CD14-positive monocyte (primary cell): ENCODE results near the gene CCNI2. TPM values are rescaled to one million over a fixed set of nuclear protein-coding genes. Genes with fewer than 3 reads are reported as not detected.

ENCODE experiments used
- DNase-seq, 3 donors: peaks; one replicate each; pipeline ENCODE4 v3.0.0-alpha.2; 2011 to 2022
- H2AFZ ChIP-seq: 2 replicates; pipeline ENCODE4 v1.6.0; 2012; ENCODE audit warnings: mild to moderate bottlenecking, low read depth, low read length, inconsistent platforms; ENCODE audit not compliant: insufficient read depth, poor library complexity, severe bottlenecking
- H3K27ac ChIP-seq, 2 donors: 1 replicate in 1 of 2; 2 replicates in 1 of 2; pipeline ENCODE4 v1.5.1; 2012 to 2013; ENCODE audit warnings: low read length in 2 of 2, control low read depth in 1 of 2, inconsistent platforms in 1 of 2, low read depth in 1 of 2, mild to moderate bottlenecking in 1 of 2
- H3K27me3 ChIP-seq, 2 donors: one replicate each; pipeline versions ENCODE4 v1.6.0 to v1.6.1; 2011 to 2013; ENCODE audit warnings: low read length in 2 of 2; ENCODE audit not compliant: control insufficient read depth in 2 of 2, insufficient read depth in 2 of 2
- H3K36me3 ChIP-seq, 2 donors: replicated peaks in 1 of 2; 1 replicate in 1 of 2; 2 replicates in 1 of 2; pipeline versions ENCODE4 v1.5.1 to v1.6.1; 2012 to 2013; ENCODE audit warnings: low read length in 2 of 2, control low read depth in 1 of 2, inconsistent platforms in 1 of 2, mild to moderate bottlenecking in 1 of 2; ENCODE audit not compliant: insufficient read depth in 2 of 2, control insufficient read depth in 1 of 2
- H3K4me1 ChIP-seq, 2 donors: 1 replicate in 1 of 2; 2 replicates in 1 of 2; pipeline versions ENCODE4 v1.5.1 to v1.6.1; 2012 to 2013; ENCODE audit warnings: low read length in 2 of 2, control low read depth in 1 of 2, inconsistent platforms in 1 of 2, mild to moderate bottlenecking in 1 of 2, moderate library complexity in 1 of 2; ENCODE audit not compliant: insufficient read depth in 2 of 2, control insufficient read depth in 1 of 2
- H3K4me2 ChIP-seq: replicated peaks from 2 replicates; pipeline ENCODE3; 2012; ENCODE audit warnings: low read length, moderate library complexity, mild to moderate bottlenecking; ENCODE audit not compliant: poor library complexity, severe bottlenecking; ENCODE audit errors: extremely low read depth
- H3K4me3 ChIP-seq, 3 experiments: fragments of 200-600 bp in 1 of 3; sonication (generic) in 1 of 3; replicated peaks in 1 of 3; 1 replicate in 2 of 3; 2 replicates in 1 of 3; pipeline ENCODE4 v1.5.1; 2011 to 2013; ENCODE audit warnings: low read length in 3 of 3, mild to moderate bottlenecking in 3 of 3, control low read depth in 2 of 3, low read depth in 2 of 3, inconsistent platforms in 1 of 3, moderate library complexity in 1 of 3
- H3K79me2 ChIP-seq: 2 replicates; pipeline ENCODE4 v1.6.0; 2012; ENCODE audit warnings: mild to moderate bottlenecking, control low read depth, inconsistent platforms, low read length, moderate library complexity; ENCODE audit not compliant: insufficient read depth
- H3K9ac ChIP-seq: 2 replicates; pipeline ENCODE4 v1.6.0; 2017; ENCODE audit warnings: low read length, mild to moderate bottlenecking; ENCODE audit not compliant: insufficient read depth, poor library complexity, severe bottlenecking
- H3K9me3 ChIP-seq, 2 donors: replicated peaks in 1 of 2; 1 replicate in 1 of 2; 2 replicates in 1 of 2; pipeline versions ENCODE4 v1.5.1 to v1.6.1; 2012 to 2013; ENCODE audit warnings: low read length in 2 of 2, control low read depth in 1 of 2; ENCODE audit not compliant: control insufficient read depth in 1 of 2, insufficient read depth in 1 of 2
- H4K20me1 ChIP-seq: 2 replicates; pipeline ENCODE4 v1.6.0; 2012; ENCODE audit warnings: mild to moderate bottlenecking, low read length, control low read depth, moderate library complexity; ENCODE audit not compliant: insufficient read depth
- H3K27ac Mint-ChIP-seq, 7 donors: one replicate each; pipeline ENCODE4 v1.8.0; 2020; ENCODE audit warnings: mild to moderate bottlenecking in 7 of 7, mixed read lengths in 7 of 7, moderate library complexity in 6 of 7, inconsistent platforms in 2 of 7
- H3K27me3 Mint-ChIP-seq, 3 donors: one replicate each; pipeline ENCODE4 v1.8.0; 2021 to 2022; ENCODE audit warnings: low read depth in 3 of 3, mild to moderate bottlenecking in 3 of 3, mixed read lengths in 3 of 3, moderate library complexity in 3 of 3, inconsistent platforms in 1 of 3
- H3K36me3 Mint-ChIP-seq, 2 donors: one replicate each; pipeline ENCODE4 v1.8.0; 2020; ENCODE audit warnings: mixed read lengths in 2 of 2, inconsistent platforms in 1 of 2, mild to moderate bottlenecking in 1 of 2
- H3K4me1 Mint-ChIP-seq: one replicate; pipeline ENCODE4 v1.8.0; 2020; ENCODE audit warnings: mild to moderate bottlenecking, mixed read lengths
- H3K4me3 Mint-ChIP-seq, 2 donors: one replicate each; pipeline ENCODE4 v1.8.0; 2020; ENCODE audit warnings: mild to moderate bottlenecking in 2 of 2, mixed read lengths in 2 of 2, moderate library complexity in 1 of 2
- H3K9me3 Mint-ChIP-seq, 7 donors: one replicate each; pipeline ENCODE4 v1.8.0; 2020 to 2022; ENCODE audit warnings: mixed read lengths in 7 of 7, mild to moderate bottlenecking in 6 of 7, moderate library complexity in 6 of 7, inconsistent platforms in 2 of 7
- CTCF ChIP-seq: fragments of 200-600 bp; IDR thresholded peaks from one replicate; pipeline ENCODE4 v1.8.0; 2022; ENCODE audit warnings: antibody characterized with exemption, mild to moderate bottlenecking
- WGBS: methylation state at CpG from one replicate; pipeline ENCODE4 v1.1.5; 2013; ENCODE audit warnings: missing lambda C conversion rate; ENCODE audit not compliant: insufficient coverage; 5-methylcytosine and 5-hydroxymethylcytosine counted together
- intact Hi-C, 2 donors: fragments of 100-400 bp; cut with micrococcal nuclease; formaldehyde crosslinking; loops; one replicate each; pipeline versions ENCODE4 v1.15.0 to v1.15.1; 2023
- polyA plus RNA-seq, 3 donors: library from polyadenylated mRNA; depleted of rRNA in 1 of 3; unstranded in 2 of 3; stranded (reverse) in 1 of 3; fragments of 300-500 nt in 2 of 3; fragments of >200 nt in 1 of 3; fragmentation: Illumina TruSeq in 2 of 3; gene quantifications; 1 replicate in 2 of 3; 2 replicates in 1 of 3; pipeline ENCODE4 v1.2.3, GENCODE V29; 2012 to 2021

Gene CCNI2
- polyA plus RNA-seq, 3 donors = 0.72 TPM; not detected in 2

GRCh38 chr5:132790201-132790865 is 43.1 kb downstream of the CCNI2 start:
- no peaks in the 10 kb centered on the region for H3K9me3 Mint-ChIP-seq
- intact Hi-C loops = no loop called here
- H3K9me3 ChIP-seq = no peaks in the 10 kb centered on the region
- H3K27ac Mint-ChIP-seq = peak overlapping the region in 1 of 7 donors; percentile 60
- no peak overlapping the region for H3K9ac ChIP-seq
- H3K4me1 Mint-ChIP-seq = no peaks in the 10 kb centered on the region
- H3K4me3 Mint-ChIP-seq = no peak overlapping the region
- H3K4me2 ChIP-seq = no peak overlapping the region
- no peak for TF ChIP-seq CTCF
- H3K27ac ChIP-seq = no peak overlapping the region
- no peaks in the 10 kb centered on the region for H3K79me2 ChIP-seq
- WGBS = 90% methylated on average over 1 of the region's 2 CpGs
- H3K36me3 ChIP-seq = no peaks in the 10 kb centered on the region
- H2AFZ ChIP-seq = no peak overlapping the region
- peaks cover 0 to 7% of the 10 kb centered on the region in 2 donors for H3K27me3 ChIP-seq
- H4K20me1 ChIP-seq = no peaks in the 10 kb centered on the region
- no peak overlapping the region for H3K4me3 ChIP-seq
- no peak for DNase-seq
- H3K4me1 ChIP-seq = no peaks in the 10 kb centered on the region
- H3K36me3 Mint-ChIP-seq = no peaks in the 10 kb centered on the region
- peaks cover 13 to 33% (median 15%) of the 10 kb centered on the region in 3 donors for H3K27me3 Mint-ChIP-seq

DNA sequence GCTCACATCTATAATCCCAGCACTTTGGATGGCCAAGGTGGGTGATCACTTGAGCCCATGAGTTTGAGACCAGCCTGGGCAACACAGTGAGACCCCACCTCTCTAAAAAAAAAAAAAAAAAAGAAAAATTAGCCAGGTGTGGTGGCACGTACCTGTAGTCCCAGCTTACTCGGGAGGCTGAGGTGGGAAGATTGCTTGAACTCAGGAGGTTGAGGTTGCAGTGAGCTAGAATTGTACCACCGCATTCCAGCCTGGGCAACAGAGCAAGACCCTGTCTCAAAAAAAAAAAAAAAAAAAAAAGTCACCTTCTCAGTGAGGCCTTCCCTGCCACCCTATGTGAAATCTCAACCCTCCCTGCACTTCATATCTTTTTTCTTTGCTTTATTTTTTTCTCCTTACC is 43.8 kb downstream of the CCNI2 start:
- DNase-seq = no peak
- Mint-ChIP-seq H3K27ac (no peak overlapping the region), H3K4me1 (no peaks in the 10 kb centered on the region), H3K36me3 (no peaks in the 10 kb centered on the region), H3K9me3 (no peaks in the 10 kb centered on the region), H3K4me3 (no peak overlapping the region), H3K27me3 (peaks cover 13 to 33% (median 13%) of the 10 kb centered on the region in 3 donors)
- Histone ChIP-seq H3K79me2 (no peaks in the 10 kb centered on the region), H3K4me1 (no peaks in the 10 kb centered on the region), H3K27me3 (peaks cover 0 to 7% of the 10 kb centered on the region in 2 donors), H3K9ac (no peak overlapping the region), H2AFZ (no peak overlapping the region), H3K27ac (no peak overlapping the region), H3K4me3 (no peak overlapping the region), H3K36me3 (no peaks in the 10 kb centered on the region), H3K4me2 (no peak overlapping the region), H3K9me3 (no peaks in the 10 kb centered on the region), H4K20me1 (no peaks in the 10 kb centered on the region)
- no CpG with 5 or more reads among the region's 3 CpGs for WGBS
- intact Hi-C loops = no loop called here
- no peak for TF ChIP-seq CTCF
